Measurements from ENCODE around the gene UBIAD1. TPM values are rescaled to one million over a fixed set of nuclear protein-coding genes. Genes with fewer than 3 reads are reported as not detected.
"Not testable (repeated sequence)": the region's sequence is repeated elsewhere in the genome, so short reads cannot be mapped to it uniquely, and the experiment has no call there.

The UBIAD1 gene
- total RNA-seq, 1 donor from 2014 or later = 15.4 TPM

GRCh38 chr1:11302366-11302765, 29.4 kb downstream of the UBIAD1 start:
- H3K9me3 Mint-ChIP-seq (ENCODE audit: unreplicated experiment) = no peaks in the 10 kb centered on the region
- Histone ChIP-seq H3K79me2 (ENCODE audit: insufficient read depth, low read length) (no peaks in the 10 kb centered on the region), H3K27me3 (ENCODE audit: insufficient read depth, low read length) (peaks cover 2% of the 10 kb centered on the region), H3K27ac (ENCODE audit: low read depth, low read length) (no peak overlapping the region), H3K36me3 (ENCODE audit: insufficient read depth, low read length) (no peaks in the 10 kb centered on the region), H2AFZ (ENCODE audit: low read depth, low read length) (no peak overlapping the region), H3K9me3 (ENCODE audit: insufficient read depth, low read depth, low read length) (no peaks in the 10 kb centered on the region), H3K9ac (ENCODE audit: low read length) (no peak overlapping the region), H3K4me1 (ENCODE audit: insufficient read depth, low read length) (no peaks in the 10 kb centered on the region), H4K20me1 (ENCODE audit: insufficient read depth, low read length) (no peaks in the 10 kb centered on the region), H3K4me3 (ENCODE audit: insufficient read depth, low read depth, low read length) (no peak overlapping the region), H3K4me2 (ENCODE audit: low read length) (no peak overlapping the region)
- no peak for TF ChIP-seq EZH2 (IDR thresholded peaks at IDR 0.05; ENCODE audit: insufficient read depth, low read length)
- TF ChIP-seq, protein P1, sequence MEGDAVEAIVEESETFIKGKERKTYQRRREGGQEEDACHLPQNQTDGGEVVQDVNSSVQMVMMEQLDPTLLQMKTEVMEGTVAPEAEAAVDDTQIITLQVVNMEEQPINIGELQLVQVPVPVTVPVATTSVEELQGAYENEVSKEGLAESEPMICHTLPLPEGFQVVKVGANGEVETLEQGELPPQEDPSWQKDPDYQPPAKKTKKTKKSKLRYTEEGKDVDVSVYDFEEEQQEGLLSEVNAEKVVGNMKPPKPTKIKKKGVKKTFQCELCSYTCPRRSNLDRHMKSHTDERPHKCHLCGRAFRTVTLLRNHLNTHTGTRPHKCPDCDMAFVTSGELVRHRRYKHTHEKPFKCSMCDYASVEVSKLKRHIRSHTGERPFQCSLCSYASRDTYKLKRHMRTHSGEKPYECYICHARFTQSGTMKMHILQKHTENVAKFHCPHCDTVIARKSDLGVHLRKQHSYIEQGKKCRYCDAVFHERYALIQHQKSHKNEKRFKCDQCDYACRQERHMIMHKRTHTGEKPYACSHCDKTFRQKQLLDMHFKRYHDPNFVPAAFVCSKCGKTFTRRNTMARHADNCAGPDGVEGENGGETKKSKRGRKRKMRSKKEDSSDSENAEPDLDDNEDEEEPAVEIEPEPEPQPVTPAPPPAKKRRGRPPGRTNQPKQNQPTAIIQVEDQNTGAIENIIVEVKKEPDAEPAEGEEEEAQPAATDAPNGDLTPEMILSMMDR (IDR thresholded peaks at IDR 0.05; ENCODE audit: insufficient read depth, low read depth, low read length) = no peak
- H3K4me1 Mint-ChIP-seq (ENCODE audit: low read depth, unreplicated experiment) = no peaks in the 10 kb centered on the region
- no peak for FAIRE-seq
- H3K27me3 Mint-ChIP-seq (ENCODE audit: low read depth, unreplicated experiment) = peaks cover 11% of the 10 kb centered on the region
- H3K4me3 Mint-ChIP-seq (ENCODE audit: unreplicated experiment) = no peak overlapping the region
- H3K27ac Mint-ChIP-seq (ENCODE audit: unreplicated experiment) = no peak overlapping the region
- no peak for DNase-seq (ENCODE audit: low read depth)
- H3K36me3 Mint-ChIP-seq (ENCODE audit: low read depth, unreplicated experiment) = no peaks in the 10 kb centered on the region

DNA sequence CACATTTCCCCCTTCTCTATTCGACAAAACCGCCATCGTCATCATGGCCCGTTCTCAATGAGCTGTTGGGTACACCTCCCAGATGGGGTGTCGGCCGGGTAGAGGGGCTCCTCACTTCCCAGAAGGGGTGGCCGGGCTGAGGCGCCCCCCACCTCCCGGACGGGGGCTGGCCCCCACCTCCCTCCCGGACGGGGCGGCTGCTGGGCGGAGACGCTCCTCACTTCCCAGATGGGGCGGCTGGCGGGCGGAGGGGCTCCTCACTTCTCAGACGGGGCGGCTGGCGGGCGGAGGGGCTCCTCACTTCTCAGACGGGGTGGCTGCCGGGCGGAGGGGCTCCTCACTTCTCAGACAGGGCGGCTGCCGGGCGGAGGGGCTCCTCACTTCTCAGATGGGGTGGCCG, 32.5 kb downstream of the UBIAD1 start:
- peaks cover 26% of the 10 kb centered on the region for H3K27me3 Mint-ChIP-seq (ENCODE audit: low read depth, unreplicated experiment)
- not testable (repeated sequence) for H3K27ac Mint-ChIP-seq (ENCODE audit: unreplicated experiment); H3K4me1 ChIP-seq (ENCODE audit: insufficient read depth, low read length); H3K4me3 Mint-ChIP-seq (ENCODE audit: unreplicated experiment); H3K9me3 Mint-ChIP-seq (ENCODE audit: unreplicated experiment); H3K4me3 ChIP-seq (ENCODE audit: insufficient read depth, low read depth, low read length); H3K79me2 ChIP-seq (ENCODE audit: insufficient read depth, low read length); H3K4me2 ChIP-seq (ENCODE audit: low read length); FAIRE-seq; H3K36me3 Mint-ChIP-seq (ENCODE audit: low read depth, unreplicated experiment); H3K27ac ChIP-seq (ENCODE audit: low read depth, low read length); H3K9ac ChIP-seq (ENCODE audit: low read length); DNase-seq (ENCODE audit: low read depth); H4K20me1 ChIP-seq (ENCODE audit: insufficient read depth, low read length); H3K36me3 ChIP-seq (ENCODE audit: insufficient read depth, low read length); H2AFZ ChIP-seq (ENCODE audit: low read depth, low read length); H3K4me1 Mint-ChIP-seq (ENCODE audit: low read depth, unreplicated experiment); H3K27me3 ChIP-seq (ENCODE audit: insufficient read depth, low read length); H3K9me3 ChIP-seq (ENCODE audit: insufficient read depth, low read depth, low read length)

GRCh38 chr1:11307852-11308251, 34.9 kb downstream of the UBIAD1 start:
- Histone ChIP-seq H3K27ac (ENCODE audit: low read depth, low read length) (no peak overlapping the region), H3K9ac (ENCODE audit: low read length) (no peak overlapping the region), H3K4me1 (ENCODE audit: insufficient read depth, low read length) (no peaks in the 10 kb centered on the region), H2AFZ (ENCODE audit: low read depth, low read length) (no peak overlapping the region), H3K79me2 (ENCODE audit: insufficient read depth, low read length) (no peaks in the 10 kb centered on the region), H3K4me2 (ENCODE audit: low read length) (no peak overlapping the region), H4K20me1 (ENCODE audit: insufficient read depth, low read length) (no peaks in the 10 kb centered on the region), H3K27me3 (ENCODE audit: insufficient read depth, low read length) (peaks cover 8% of the 10 kb centered on the region), H3K4me3 (ENCODE audit: insufficient read depth, low read depth, low read length) (no peak overlapping the region), H3K36me3 (ENCODE audit: insufficient read depth, low read length) (no peaks in the 10 kb centered on the region), H3K9me3 (ENCODE audit: insufficient read depth, low read depth, low read length) (no peaks in the 10 kb centered on the region)
- Mint-ChIP-seq H3K27ac (ENCODE audit: unreplicated experiment) (no peak overlapping the region), H3K4me1 (ENCODE audit: low read depth, unreplicated experiment) (peaks cover 4% of the 10 kb centered on the region), H3K9me3 (ENCODE audit: unreplicated experiment) (peaks cover 5% of the 10 kb centered on the region), H3K4me3 (ENCODE audit: unreplicated experiment) (no peak overlapping the region), H3K27me3 (ENCODE audit: low read depth, unreplicated experiment) (peaks cover 36% of the 10 kb centered on the region), H3K36me3 (ENCODE audit: low read depth, unreplicated experiment) (peaks cover 2% of the 10 kb centered on the region)
- DNase-seq (ENCODE audit: low read depth) (peak; percentile 47), FAIRE-seq (no peak)
- no peak for TF ChIP-seq EZH2 (IDR thresholded peaks at IDR 0.05; ENCODE audit: insufficient read depth, low read length)
